ENCODE results near the gene ACTA1. TPM values are rescaled to one million over a fixed set of nuclear protein-coding genes. Genes with fewer than 3 reads are reported as not detected.

Gene ACTA1
- total RNA-seq, 1 experiment from 2014 or later = not detected

- Histone ChIP-seq H3K27ac (ENCODE audit: low read depth, low read length, poor library complexity, severe bottlenecking) (no peak overlapping the region), H3K4me3 (ENCODE audit: low read depth, low read length, poor library complexity, severe bottlenecking) (no peak overlapping the region), H3K4me1 (ENCODE audit: insufficient read depth, low read length, poor library complexity, severe bottlenecking) (no peaks in the 10 kb centered on the region), H3K36me3 (ENCODE audit: insufficient read depth, low read length, poor library complexity, severe bottlenecking) (no peaks in the 10 kb centered on the region), H3K9me3 (ENCODE audit: low read depth, low read length, poor library complexity, severe bottlenecking) (no peaks in the 10 kb centered on the region), H3K27me3 (replicated peaks; ENCODE audit: insufficient read depth, low read depth, low read length, poor library complexity) (no peaks in the 10 kb centered on the region)
- ChIA-PET POLR2A (ENCODE audit: low non-redundant PET) (no interaction called here), CTCF (no interaction called here)
- no TSS peak for BruUV-seq (replicated peaks)
- no peak for DNase-seq (ENCODE audit: low spot score)
- intact Hi-C loops (cut with micrococcal nuclease; ENCODE audit: unreplicated experiment) = no loop called here
- no peak for TF ChIP-seq EZH2 (IDR thresholded peaks at IDR 0.05; ENCODE audit: borderline replicate concordance, low read depth, low read length, poor library complexity, severe bottlenecking)
- TF ChIP-seq CTCF (conservative IDR thresholded peaks at IDR 0.05; ENCODE audit: low read depth, low read length) = no peak
Measured at GRCh38 chr1:229390130-229390529, 43.8 kb downstream of the ACTA1 start.

- TF ChIP-seq EZH2 (IDR thresholded peaks at IDR 0.05; ENCODE audit: borderline replicate concordance, low read depth, low read length, poor library complexity, severe bottlenecking) (no peak), CTCF (conservative IDR thresholded peaks at IDR 0.05; ENCODE audit: low read depth, low read length) (no peak)
- no peaks in the 10 kb centered on the region for H3K27me3 ChIP-seq (replicated peaks; ENCODE audit: insufficient read depth, low read depth, low read length, poor library complexity)
- CTCF ChIA-PET = no interaction called here
- no peaks in the 10 kb centered on the region for H3K36me3 ChIP-seq (ENCODE audit: insufficient read depth, low read length, poor library complexity, severe bottlenecking)
- H3K4me3 ChIP-seq (ENCODE audit: low read depth, low read length, poor library complexity, severe bottlenecking) = no peak overlapping the region
- no peak overlapping the region for H3K27ac ChIP-seq (ENCODE audit: low read depth, low read length, poor library complexity, severe bottlenecking)
- intact Hi-C loops (cut with micrococcal nuclease; ENCODE audit: unreplicated experiment) = no loop called here
- H3K9me3 ChIP-seq (ENCODE audit: low read depth, low read length, poor library complexity, severe bottlenecking) = no peaks in the 10 kb centered on the region
- POLR2A ChIA-PET (ENCODE audit: low non-redundant PET) = no interaction called here
- no peak for DNase-seq (ENCODE audit: low spot score)
- no TSS peak for BruUV-seq (replicated peaks)
- no peaks in the 10 kb centered on the region for H3K4me1 ChIP-seq (ENCODE audit: insufficient read depth, low read length, poor library complexity, severe bottlenecking)
Measured at GRCh38 chr1:229388897-229389580, 44.9 kb downstream of the ACTA1 start.

- no peak overlapping the region for H3K4me3 ChIP-seq (ENCODE audit: low read depth, low read length, poor library complexity, severe bottlenecking)
- no peak for DNase-seq (ENCODE audit: low spot score)
- CTCF ChIA-PET = no interaction called here
- no peak overlapping the region for H3K27ac ChIP-seq (ENCODE audit: low read depth, low read length, poor library complexity, severe bottlenecking)
- no peaks in the 10 kb centered on the region for H3K9me3 ChIP-seq (ENCODE audit: low read depth, low read length, poor library complexity, severe bottlenecking)
- intact Hi-C loops (cut with micrococcal nuclease; ENCODE audit: unreplicated experiment) = no loop called here
- no TSS peak for BruUV-seq (replicated peaks)
- H3K36me3 ChIP-seq (ENCODE audit: insufficient read depth, low read length, poor library complexity, severe bottlenecking) = no peaks in the 10 kb centered on the region
- POLR2A ChIA-PET (ENCODE audit: low non-redundant PET) = interaction anchor here (0.6 kb wide), 1 partner anchor 41 kb away, joined by 4 read pairs; no protein-coding TSS in a partner anchor
- H3K27me3 ChIP-seq (replicated peaks; ENCODE audit: insufficient read depth, low read depth, low read length, poor library complexity) = no peaks in the 10 kb centered on the region
- no peak for TF ChIP-seq EZH2 (IDR thresholded peaks at IDR 0.05; ENCODE audit: borderline replicate concordance, low read depth, low read length, poor library complexity, severe bottlenecking)
- TF ChIP-seq CTCF (conservative IDR thresholded peaks at IDR 0.05; ENCODE audit: low read depth, low read length) = no peak
- no peaks in the 10 kb centered on the region for H3K4me1 ChIP-seq (ENCODE audit: insufficient read depth, low read length, poor library complexity, severe bottlenecking)
Measured at GRCh38 chr1:229385853-229386456, 47.9 kb downstream of the ACTA1 start.

All from A673 (cell line).